K562 (cell line): ENCODE data around the gene CYP1B1. TPM values are rescaled to one million over a fixed set of nuclear protein-coding genes. Genes with fewer than 3 reads are reported as not detected.

Source experiments
- ATAC-seq: fragments of 200-7000 bp; cut with Tn5 transposase; 3 replicates; pipeline ENCODE4 v1.9.1; 2020; ENCODE audit warnings: moderate library complexity
- BruUV-seq: library from RNA; stranded (reverse); fragments of 400-500 nt; replicated peaks from 2 replicates; lab custom pipeline; 2021; lab: Mats Ljungman, UMichigan
- CTCF ChIA-PET: fragments of 300-600 bp; formaldehyde crosslinking; extraction: SDS; loops from one replicate; lab custom pipeline; 2021; ENCODE audit warnings: low intra/inter-chr PET ratio; lab: Yijun Ruan, JAX
- POLR2A ChIA-PET: fragments of 300-600, 350-650 bp; sonication (Branson Sonifier 250); formaldehyde crosslinking; extraction: SDS; loops from one replicate; lab custom pipeline; 2021; ENCODE audit warnings: antibody characterized with exemption, inconsistent platforms; lab: Yijun Ruan, JAX
- DNase-seq, 4 experiments: peaks; one replicate each; pipeline versions ENCODE4 v3.0.0 to v3.0.0-alpha.2; 2011 to 2018; ENCODE audit warnings: low spot score in 3 of 4, mixed read lengths in 3 of 4; ENCODE audit errors: extremely low read depth in 1 of 4
- FAIRE-seq: peaks from 2 replicates; lab custom pipeline; 2011; peaks lifted over from hg19 to GRCh38; lab: Jason Lieb, UNC
- H2AFZ ChIP-seq: 2 replicates; pipeline ENCODE4 v1.6.0; 2011; ENCODE audit warnings: low read depth, low read length, control low read depth, inconsistent platforms
- H3K27ac ChIP-seq: fragments of 200-600 bp; 3 replicates; pipeline ENCODE4 v1.8.0; 2011; ENCODE audit warnings: low read depth, mild to moderate bottlenecking, control low read depth, inconsistent platforms, low read length, moderate library complexity, mixed read lengths; ENCODE audit errors: extremely low read depth
- H3K27me3 ChIP-seq, 2 experiments: fragments of 300-600 bp in 1 of 2; 2 replicates in 1 of 2; 3 replicates in 1 of 2; pipeline versions ENCODE4 v1.6.0 to v1.8.0; 2011; ENCODE audit warnings: inconsistent platforms in 2 of 2, low read length in 2 of 2, mild to moderate bottlenecking in 1 of 2, mixed read lengths in 1 of 2, moderate library complexity in 1 of 2; ENCODE audit not compliant: control insufficient read depth in 2 of 2, insufficient read depth in 2 of 2
- H3K36me3 ChIP-seq: fragments of 300-600 bp; 3 replicates; pipeline ENCODE4 v1.8.0; 2011; ENCODE audit warnings: mild to moderate bottlenecking, low read length, inconsistent platforms; ENCODE audit not compliant: control insufficient read depth, insufficient read depth
- H3K4me1 ChIP-seq, 2 experiments: fragments of 200-600 bp in 1 of 2; replicated peaks in 1 of 2; 2 replicates in 1 of 2; 3 replicates in 1 of 2; pipeline versions ENCODE4 v1.5.1 to v1.8.0; 2011; ENCODE audit warnings: inconsistent platforms in 2 of 2, low read length in 2 of 2, mild to moderate bottlenecking in 1 of 2, mixed read lengths in 1 of 2, moderate library complexity in 1 of 2; ENCODE audit not compliant: control insufficient read depth in 2 of 2, insufficient read depth in 2 of 2
- H3K4me2 ChIP-seq: 2 replicates; pipeline ENCODE4 v1.6.1; 2011; ENCODE audit warnings: low read length, control low read depth, inconsistent platforms, mixed read lengths; ENCODE audit not compliant: insufficient read depth
- H3K4me3 ChIP-seq: fragments of 200-600 bp; sonication (generic), shearing (Covaris generic); 2 replicates; pipeline ENCODE4 v1.5.1; 2016; ENCODE audit warnings: control low read depth, inconsistent platforms
- H3K79me2 ChIP-seq: fragments of 200-600 bp; 3 replicates; pipeline ENCODE4 v1.8.0; 2011; ENCODE audit warnings: low read length, inconsistent platforms; ENCODE audit not compliant: control insufficient read depth, insufficient read depth
- H3K9ac ChIP-seq, 2 experiments: 2 replicates each; pipeline versions ENCODE4 v1.6.0 to v1.6.1; 2011; ENCODE audit warnings: low read depth in 2 of 2, low read length in 2 of 2, control low read depth in 1 of 2, inconsistent platforms in 1 of 2, mild to moderate bottlenecking in 1 of 2, mixed read lengths in 1 of 2; ENCODE audit not compliant: insufficient read depth in 1 of 2
- H3K9me1 ChIP-seq: one replicate; pipeline ENCODE4 v1.6.0; 2011; ENCODE audit warnings: inconsistent platforms, mild to moderate bottlenecking, low read length, moderate library complexity; ENCODE audit not compliant: control insufficient read depth, insufficient read depth
- H3K9me3 ChIP-seq: replicated peaks from 2 replicates; pipeline ENCODE4 v1.5.1; 2011; ENCODE audit warnings: low read depth, low read length, inconsistent platforms; ENCODE audit not compliant: control insufficient read depth, insufficient read depth
- H4K20me1 ChIP-seq: replicated peaks from 2 replicates; pipeline ENCODE4 v1.6.1; 2011; ENCODE audit warnings: low read length, inconsistent platforms, mixed read lengths; ENCODE audit not compliant: control insufficient read depth, insufficient read depth
- ATF6 ChIP-seq: sonication (generic); formaldehyde crosslinking; IDR thresholded peaks from 2 replicates; pipeline ENCODE4 v1.4.0; 2020; ENCODE audit warnings: mild to moderate bottlenecking, missing genetic modification reagents
- BCLAF1 ChIP-seq, 2 experiments: fragments of 450-650 bp in 1 of 2; IDR thresholded peaks; 2 replicates each; pipeline ENCODE4 v1.6.1; 2011 to 2017; ENCODE audit warnings: low read depth in 2 of 2, antibody characterized with exemption in 1 of 2, borderline replicate concordance in 1 of 2, low read length in 1 of 2, mild to moderate bottlenecking in 1 of 2, mixed read lengths in 1 of 2; ENCODE audit not compliant: control insufficient read depth in 1 of 2
- CHD2 ChIP-seq: IDR thresholded peaks from 2 replicates; pipeline ENCODE4 v1.6.1; 2011; ENCODE audit warnings: low read depth, low read length
- CREB3L1 ChIP-seq: fragments of 450-650 bp; IDR thresholded peaks from 2 replicates; pipeline ENCODE4 v1.6.1; 2014; ENCODE audit warnings: low read depth, mild to moderate bottlenecking, moderate library complexity, borderline replicate concordance
- NKRF ChIP-seq: fragments of 450-650 bp; IDR thresholded peaks from 2 replicates; pipeline ENCODE4 v1.6.1; 2016; ENCODE audit warnings: borderline replicate concordance
- TGIF2 ChIP-seq: sonication (generic); formaldehyde crosslinking; IDR thresholded peaks from 2 replicates; pipeline ENCODE4 v1.8.1; 2022; ENCODE audit warnings: mild to moderate bottlenecking, missing genetic modification reagents, moderate library complexity
- TRIM25 ChIP-seq: fragments of 450-650 bp; IDR thresholded peaks from 2 replicates; pipeline ENCODE4 v1.7.0; 2016; ENCODE audit warnings: borderline replicate concordance
- ZNF778 ChIP-seq: fragments of 450-650 bp; formaldehyde crosslinking; IDR thresholded peaks from 2 replicates; pipeline ENCODE4 v1.4.0; 2020; ENCODE audit warnings: mild to moderate bottlenecking, moderate library complexity
- ZNF830 ChIP-seq: fragments of 250-450 bp; sonication (Bioruptor Pico); IDR thresholded peaks from 2 replicates; pipeline ENCODE4 v1.5.0; 2021; ENCODE audit warnings: mild to moderate bottlenecking
- WGBS: fragments of 100-300 bp; shearing (Covaris generic); methylation state at CpG from one replicate; pipeline ENCODE4 v1.1.6; 2016; ENCODE audit warnings: low coverage, mixed read lengths; ENCODE audit not compliant: insufficient coverage; ENCODE audit errors: missing lambda C conversion rate; 5-methylcytosine and 5-hydroxymethylcytosine counted together
- in situ Hi-C: fragments of 300-500 bp; cut with MboI; formaldehyde crosslinking; loops from 4 replicates; pipeline ENCODE4 v1.15.0; 2018; ENCODE audit warnings: inconsistent platforms, mixed read lengths
- intact Hi-C: fragments of 100-400 bp; cut with micrococcal nuclease; formaldehyde crosslinking; loops from 2 replicates; pipeline ENCODE4 v1.14.2; 2022
- polyA plus RNA-seq, 8 experiments: library from polyadenylated mRNA; depleted of rRNA in 4 of 8; stranded (reverse) in 5 of 8; unstranded in 3 of 8; fragments of >200 nt; fragmentation: Nextera tagmentation in 2 of 8; fragmentation: Illumina TruSeq in 1 of 8; extraction: Ambion mirVana in 2 of 8; extraction: Trizol in 1 of 8; gene quantifications; 2 replicates each; pipeline versions ENCODE4 v1.2.1 to v1.2.3, GENCODE V29; 2011 to 2014; ENCODE audit warnings: inconsistent platforms in 1 of 8, missing spikeins in 1 of 8
- total RNA-seq, 7 experiments: library from RNA; depleted of rRNA in 6 of 7; stranded (reverse); fragments of >200 nt in 6 of 7; fragmentation: Illumina TruSeq in 2 of 7; extraction: Trizol in 2 of 7; gene quantifications; 2 replicates each; pipeline versions ENCODE4 v1.2.1 to v1.2.3, GENCODE V29; 2011 to 2021; ENCODE audit warnings: low replicate concordance in 1 of 7

CYP1B1 gene
- total and polyA plus RNA-seq, 9 of the 15 experiments (the other 6 are each of a cell fraction or from before 2014, with no cell fraction given): 0.07 TPM; not detected in 8

GRCh38 chr2:38065502-38066135 is 10.3 kb downstream of the CYP1B1 start:
- WGBS: 2% methylated on average over 6 of the region's 6 CpGs
- CTCF ChIA-PET: no interaction called here
- TF ChIP-seq NKRF (no peak), ZNF778 (CRISPR knock-in tag) (no peak), TRIM25 (no peak), CREB3L1 (no peak), TGIF2 (CRISPR knock-in tag) (no peak), CHD2 (no peak), ATF6 (CRISPR knock-in tag) (no peak), ZNF830 (no peak), BCLAF1 (IDR thresholded peaks at IDR 0.05; ENCODE audit: borderline replicate concordance in 1 of 2, control insufficient read depth in 1 of 2, low read depth in 2 of 2, low read length in 1 of 2) (no peak)

More at GRCh38 chr2:38065502-38066135, 10.3 kb downstream of the CYP1B1 start:
- Histone ChIP-seq H3K4me1 (no peaks in the 10 kb centered on the region), H2AFZ (no peak overlapping the region), H3K27me3 (peaks cover 4% of the 10 kb centered on the region in 2 experiments; a peak in 3 of 5 replicates), H3K79me2 (no peaks in the 10 kb centered on the region), H4K20me1 (no peaks in the 10 kb centered on the region), H3K36me3 (no peaks in the 10 kb centered on the region), H3K9me1 (no peaks in the 10 kb centered on the region), H3K9ac (no peak overlapping the region), H3K4me3 (no peak overlapping the region), H3K4me2 (no peak overlapping the region), H3K9me3 (no peaks in the 10 kb centered on the region), H3K27ac (no peak overlapping the region)
- ATAC-seq (no peak), FAIRE-seq (no peak), DNase-seq (no peak)
- no TSS peak for BruUV-seq
- in situ Hi-C loops (no loop called here), intact Hi-C loops (no loop called here)
- POLR2A ChIA-PET: interaction anchor here (0.6 kb wide), 1 partner anchor 29 kb away, joined by 3 read pairs; no protein-coding TSS in a partner anchor
